ENCODE results near the gene ASS1. TPM values are rescaled to one million over a fixed set of nuclear protein-coding genes. Genes with fewer than 3 reads are reported as not detected.

The ASS1 gene
- total and polyA plus RNA-seq, 7 donors, result 31.0 to 74.4 (median 67.0) TPM

- ATAC-seq (peak; percentile 57 to 90 (median 74)), DNase-seq (peak; percentile 69 to 83)
- 19 to 28% (median 24%) methylated on average over 20 to 22 of the region's 22 CpGs for WGBS, 3 donors
- H3K9me3 ChIP-seq, result no peaks in the 10 kb centered on the region
- H3K4me1 ChIP-seq, result no peaks in the 10 kb centered on the region
- intact Hi-C loops (cut with DNase I), result loop anchor here (1.0 to 5.0 kb wide), 3 partner anchors 116 to 223 kb away; partner anchors contain the start of gene FUBP3 (in 1 of the 2)
- no peak overlapping the region for H3K27ac ChIP-seq
- H3K27me3 ChIP-seq (ENCODE audit: insufficient read depth in 3 of 3, low read length in 2 of 3), result peaks cover 0 to 4% (median 0%) of the 10 kb centered on the region in 3 donors
- H3K36me3 ChIP-seq (ENCODE audit: insufficient read depth in 1 of 2, low read depth in 1 of 2), result peaks cover 0 to 6% of the 10 kb centered on the region in 2 donors
- H3K4me3 ChIP-seq, result no peak overlapping the region
- TF ChIP-seq CTCF (IDR thresholded peaks at IDR 0.05), result peak; percentile 98
Observed at GRCh38 chr9:130461218-130461630, 16.5 kb downstream of the ASS1 start.

- intact Hi-C loops (cut with DNase I), result loop anchor here (1.0 to 5.0 kb wide), 3 partner anchors 116 to 223 kb away; partner anchors contain the start of gene FUBP3 (in 1 of the 2)
- Histone ChIP-seq H3K9me3 (no peaks in the 10 kb centered on the region), H3K4me1 (no peaks in the 10 kb centered on the region), H3K27me3 (ENCODE audit: insufficient read depth in 3 of 3, low read length in 2 of 3) (peaks cover 0 to 4% (median 0%) of the 10 kb centered on the region in 3 donors), H3K4me3 (no peak overlapping the region), H3K36me3 (ENCODE audit: insufficient read depth in 1 of 2, low read depth in 1 of 2) (peaks cover 0 to 6% of the 10 kb centered on the region in 2 donors), H3K27ac (no peak overlapping the region)
- 82 to 87% (median 84%) methylated on average over 11 of the region's 11 CpGs for WGBS, 3 donors
- DNase-seq, result no peak
- ATAC-seq, result peak in 1 of 4 donors; percentile 7
- TF ChIP-seq CTCF (IDR thresholded peaks at IDR 0.05), result no peak
Observed at GRCh38 chr9:130461731-130462130, 17.0 kb downstream of the ASS1 start.

GRCh38 chr9:130462685-130463540 is 18.2 kb downstream of the ASS1 start:
- no peak for TF ChIP-seq CTCF (IDR thresholded peaks at IDR 0.05)
- WGBS, 3 donors, result 89 to 92% (median 90%) methylated on average over 27 of the region's 27 CpGs
- no peak overlapping the region for H3K27ac ChIP-seq
- no peaks in the 10 kb centered on the region for H3K9me3 ChIP-seq
- no peak for ATAC-seq
- DNase-seq, result peak in 1 of 2 donors; percentile 39
- peaks cover 0 to 6% of the 10 kb centered on the region in 2 donors for H3K36me3 ChIP-seq (ENCODE audit: insufficient read depth in 1 of 2, low read depth in 1 of 2)
- peaks cover 0 to 4% (median 0%) of the 10 kb centered on the region in 3 donors for H3K27me3 ChIP-seq (ENCODE audit: insufficient read depth in 3 of 3, low read length in 2 of 3)
- H3K4me1 ChIP-seq, result no peaks in the 10 kb centered on the region
- no peak overlapping the region for H3K4me3 ChIP-seq
- intact Hi-C loops (cut with DNase I), result loop anchor here in 1 of 2 donors (5.0 kb wide), 1 partner anchor 114 kb away; the partner anchor contains the start of gene FUBP3

- TF ChIP-seq CTCF (IDR thresholded peaks at IDR 0.05), result no peak
- no peaks in the 10 kb centered on the region for H3K9me3 ChIP-seq
- peaks cover 0 to 4% (median 0%) of the 10 kb centered on the region in 3 donors for H3K27me3 ChIP-seq (ENCODE audit: insufficient read depth in 3 of 3, low read length in 2 of 3)
- H3K4me1 ChIP-seq, result no peaks in the 10 kb centered on the region
- WGBS, 3 donors, result 87 to 92% (median 87%) methylated on average over 21 to 22 of the region's 22 CpGs
- no peak for ATAC-seq
- peaks cover 0 to 6% of the 10 kb centered on the region in 2 donors for H3K36me3 ChIP-seq (ENCODE audit: insufficient read depth in 1 of 2, low read depth in 1 of 2)
- intact Hi-C loops (cut with DNase I), result loop anchor here in 1 of 2 donors (5.0 kb wide), 1 partner anchor 113 kb away; the partner anchor contains the start of gene FUBP3
- no peak overlapping the region for H3K27ac ChIP-seq
- peak in 1 of 2 donors; percentile 46 for DNase-seq
- H3K4me3 ChIP-seq, result no peak overlapping the region
Observed at GRCh38 chr9:130463763-130464745, 19.3 kb downstream of the ASS1 start.
